ENCODE results near the gene CELF1.

DNA sequence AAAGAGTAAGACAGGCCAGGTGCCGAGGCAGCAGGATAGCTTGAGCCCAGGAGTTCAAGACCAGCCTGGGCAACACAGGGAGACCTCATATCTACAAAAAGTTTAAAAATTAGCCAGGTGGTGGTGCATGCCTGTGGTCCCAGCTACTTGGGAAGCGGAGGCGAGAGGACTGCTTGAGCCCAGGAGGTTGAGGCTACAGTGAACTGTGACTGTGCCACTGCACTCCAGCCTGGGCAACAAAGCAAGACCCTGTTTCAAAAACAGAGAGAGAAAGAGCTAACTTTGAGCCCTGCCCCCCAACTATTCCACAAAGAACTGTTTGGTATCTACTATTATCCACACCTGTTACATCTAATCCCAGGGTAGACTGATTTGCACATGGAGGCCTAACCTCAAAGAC, 54.8 kb downstream of the CELF1 start:
- TF ChIP-seq EZH2 (IDR thresholded peaks at IDR 0.05; ENCODE audit: low read length, missing control alignments): no peak
- TF ChIP-seq CTCF (conservative IDR thresholded peaks at IDR 0.05 in 1 of 2, IDR thresholded peaks at IDR 0.05 in 1 of 2; ENCODE audit: low read depth in 1 of 2, low read length in 2 of 2): no peak

Data from fibroblast of lung (primary cell).